CD8-positive, alpha-beta memory T cell (primary cell): ENCODE data around the gene PXN. TPM values are rescaled to one million over a fixed set of nuclear protein-coding genes. Genes with fewer than 3 reads are reported as not detected.
"Not testable (repeated sequence)": the region's sequence is repeated elsewhere in the genome, so short reads cannot be mapped to it uniquely, and the experiment has no call there.

Experiments
- CTCF ChIA-PET: fragments of 350-600 bp; sonication (Branson Sonifier 250); formaldehyde crosslinking; loops from one replicate; lab custom pipeline; 2021; ENCODE audit warnings: antibody characterized with exemption; lab: Charles Lee
- POLR2A ChIA-PET: fragments of 350-600 bp; sonication (Branson Sonifier 250); formaldehyde crosslinking; loops from one replicate; lab custom pipeline; 2021; ENCODE audit warnings: antibody characterized with exemption; lab: Charles Lee
- DNase-seq, 5 donors: peaks; one replicate each; pipeline versions ENCODE4 v3.0.0 to v3.0.0-alpha.2; 2020 to 2022; ENCODE audit warnings: mixed read lengths in 1 of 5
- H3K27ac ChIP-seq: one replicate; pipeline ENCODE4 v1.7.0; 2013; ENCODE audit warnings: low read depth, mild to moderate bottlenecking, low read length, moderate library complexity
- H3K27me3 ChIP-seq: 2 replicates; pipeline ENCODE4 v1.7.0; 2013; ENCODE audit warnings: low read length, mild to moderate bottlenecking; ENCODE audit not compliant: insufficient read depth, poor library complexity, severe bottlenecking
- H3K36me3 ChIP-seq: 2 replicates; pipeline ENCODE4 v1.7.0; 2013; ENCODE audit warnings: mild to moderate bottlenecking, low read length, moderate library complexity; ENCODE audit not compliant: insufficient read depth
- H3K4me1 ChIP-seq: 2 replicates; pipeline ENCODE4 v1.7.0; 2013; ENCODE audit warnings: mild to moderate bottlenecking, low read length, moderate library complexity; ENCODE audit not compliant: insufficient read depth
- H3K4me3 ChIP-seq: 2 replicates; pipeline ENCODE4 v1.7.0; 2013; ENCODE audit warnings: mild to moderate bottlenecking, low read length
- H3K9me3 ChIP-seq: 2 replicates; pipeline ENCODE4 v1.7.0; 2013; ENCODE audit warnings: mild to moderate bottlenecking, low read length
- H3K27ac Mint-ChIP-seq, 8 donors: one replicate each; pipeline ENCODE4 v1.8.0; 2020 to 2021; ENCODE audit warnings: mixed read lengths in 8 of 8, mild to moderate bottlenecking in 6 of 8, inconsistent platforms in 3 of 8, moderate library complexity in 3 of 8
- H3K27me3 Mint-ChIP-seq, 2 donors: one replicate each; pipeline ENCODE4 v1.8.0; 2020 to 2021; ENCODE audit warnings: mixed read lengths in 2 of 2, mild to moderate bottlenecking in 1 of 2, moderate library complexity in 1 of 2
- H3K36me3 Mint-ChIP-seq, 3 donors: one replicate each; pipeline ENCODE4 v1.8.0; 2020 to 2021; ENCODE audit warnings: mixed read lengths in 3 of 3, inconsistent platforms in 1 of 3, mild to moderate bottlenecking in 1 of 3
- H3K4me1 Mint-ChIP-seq, 3 donors: one replicate each; pipeline ENCODE4 v1.8.0; 2020 to 2021; ENCODE audit warnings: mixed read lengths in 3 of 3, inconsistent platforms in 1 of 3, mild to moderate bottlenecking in 1 of 3
- H3K4me3 Mint-ChIP-seq, 7 donors: one replicate each; pipeline ENCODE4 v1.8.0; 2020 to 2021; ENCODE audit warnings: mixed read lengths in 7 of 7, mild to moderate bottlenecking in 6 of 7, moderate library complexity in 4 of 7, inconsistent platforms in 2 of 7
- H3K9me3 Mint-ChIP-seq, 5 donors: one replicate each; pipeline ENCODE4 v1.8.0; 2020 to 2022; ENCODE audit warnings: mixed read lengths in 5 of 5, mild to moderate bottlenecking in 3 of 5, moderate library complexity in 2 of 5, inconsistent platforms in 1 of 5
- polyA plus RNA-seq: library from polyadenylated mRNA; unstranded; fragments of 300-500 nt; fragmentation: Illumina TruSeq; gene quantifications from one replicate; pipeline ENCODE4 v1.2.3, GENCODE V29; 2021
- total RNA-seq, 2 experiments: library from RNA; stranded (reverse); gene quantifications; one replicate each; pipeline ENCODE4 v1.2.3, GENCODE V29; 2021

Gene PXN
- total and polyA plus RNA-seq, 3 experiments from 2014 or later: 33.7 to 146 (median 35.9) TPM

DNA sequence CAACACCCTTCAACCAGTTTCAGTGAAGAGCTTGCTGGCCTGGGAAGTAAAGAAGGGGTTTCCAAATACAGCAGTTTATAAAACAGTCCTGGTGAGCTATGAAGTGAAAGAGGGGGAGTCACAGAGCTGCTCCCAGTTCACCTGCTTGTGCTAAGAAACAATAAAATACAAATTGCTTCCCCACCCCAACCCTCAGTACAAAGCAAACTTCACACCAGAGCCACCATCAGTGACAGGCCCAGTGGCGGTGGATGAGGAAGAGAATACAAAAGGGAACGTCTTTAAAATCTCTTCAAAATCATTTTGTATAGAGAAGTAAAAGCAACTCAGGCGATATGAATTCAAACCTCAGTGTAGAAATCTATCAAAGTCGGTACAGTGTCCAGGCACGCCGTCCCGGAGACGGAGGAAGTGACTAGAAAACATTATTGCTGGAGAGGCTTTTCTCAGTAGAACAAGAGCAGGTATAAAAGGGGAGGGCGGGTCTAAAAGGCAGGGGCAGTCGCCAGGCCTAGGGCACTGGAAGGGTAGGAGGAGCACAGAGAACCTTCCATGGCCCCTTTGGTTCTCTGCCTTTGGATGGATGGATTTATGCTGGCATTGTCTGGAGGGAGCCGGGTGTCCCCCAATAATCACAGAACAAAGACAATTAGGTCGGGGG lies 54.2 kb downstream of the PXN start:
- Mint-ChIP-seq H3K27me3 (peaks cover 0 to 1% of the 10 kb centered on the region in 2 donors), H3K4me1 (no peaks in the 10 kb centered on the region), H3K27ac (peak overlapping the region in 4 of 8 donors; percentile 53 to 77 (median 68)), H3K9me3 (no peaks in the 10 kb centered on the region), H3K36me3 (peaks cover 5 to 66% (median 6%) of the 10 kb centered on the region in 3 donors), H3K4me3 (peak overlapping the region in 1 of 7 donors; percentile 68)
- CTCF ChIA-PET: interaction anchor here (1.1 to 1.9 kb wide), 2 partner anchors 9 to 17 kb away, joined by 4 to 9 read pairs; partner anchors contain the start of gene RPLP0
- Histone ChIP-seq H3K4me3 (no peak overlapping the region), H3K27me3 (no peaks in the 10 kb centered on the region), H3K36me3 (peaks cover 32% of the 10 kb centered on the region), H3K27ac (no peak overlapping the region), H3K4me1 (no peaks in the 10 kb centered on the region), H3K9me3 (no peaks in the 10 kb centered on the region)
- DNase-seq: no peak
- POLR2A ChIA-PET: interaction anchor here (1.1 to 1.9 kb wide), 2 partner anchors 10 to 16 kb away, joined by 3 to 7 read pairs; partner anchors contain the start of gene RPLP0

DNA sequence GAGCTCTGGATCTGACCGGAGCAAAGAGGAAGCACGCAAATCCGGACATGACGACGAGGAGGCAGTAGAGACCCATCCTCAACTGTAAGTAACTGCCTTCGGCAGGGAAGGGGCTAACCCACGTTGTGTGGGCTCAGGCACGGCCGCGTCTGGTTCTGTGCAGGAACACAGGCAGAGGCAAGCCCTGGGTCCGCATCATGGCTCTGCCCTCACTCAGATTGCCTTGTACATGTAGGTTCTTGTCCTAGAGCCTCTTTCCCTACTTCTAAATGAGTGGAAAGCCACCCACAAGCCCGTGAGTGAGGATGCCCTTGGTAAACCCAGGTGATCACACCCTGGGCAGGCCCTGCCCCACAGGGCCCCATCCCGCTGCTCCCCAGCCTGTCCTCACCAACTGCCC lies 55.7 kb downstream of the PXN start:
- no peaks in the 10 kb centered on the region for H3K27me3 ChIP-seq
- no peak overlapping the region for H3K27ac ChIP-seq
- no peak overlapping the region for H3K4me3 ChIP-seq
- no peaks in the 10 kb centered on the region for H3K4me1 ChIP-seq
- H3K36me3 Mint-ChIP-seq: peaks cover 3 to 58% (median 6%) of the 10 kb centered on the region in 3 donors
- POLR2A ChIA-PET: interaction anchor here (1.9 kb wide), 1 partner anchor 9 kb away, joined by 7 read pairs; the partner anchor contains the start of gene RPLP0
- no peaks in the 10 kb centered on the region for H3K9me3 Mint-ChIP-seq
- peaks cover 0 to 1% of the 10 kb centered on the region in 2 donors for H3K27me3 Mint-ChIP-seq
- no peaks in the 10 kb centered on the region for H3K9me3 ChIP-seq
- no peaks in the 10 kb centered on the region for H3K4me1 Mint-ChIP-seq
- peak overlapping the region in 1 of 7 donors; percentile 61 for H3K4me3 Mint-ChIP-seq
- peaks cover 23% of the 10 kb centered on the region for H3K36me3 ChIP-seq
- H3K27ac Mint-ChIP-seq: peak overlapping the region in 1 of 8 donors; percentile 48
- CTCF ChIA-PET: interaction anchor here (0.7 to 1.9 kb wide), 2 partner anchors 8 to 55 kb away, joined by 4 to 9 read pairs; partner anchors contain the start of genes PXN and RPLP0
- DNase-seq: no peak

DNA sequence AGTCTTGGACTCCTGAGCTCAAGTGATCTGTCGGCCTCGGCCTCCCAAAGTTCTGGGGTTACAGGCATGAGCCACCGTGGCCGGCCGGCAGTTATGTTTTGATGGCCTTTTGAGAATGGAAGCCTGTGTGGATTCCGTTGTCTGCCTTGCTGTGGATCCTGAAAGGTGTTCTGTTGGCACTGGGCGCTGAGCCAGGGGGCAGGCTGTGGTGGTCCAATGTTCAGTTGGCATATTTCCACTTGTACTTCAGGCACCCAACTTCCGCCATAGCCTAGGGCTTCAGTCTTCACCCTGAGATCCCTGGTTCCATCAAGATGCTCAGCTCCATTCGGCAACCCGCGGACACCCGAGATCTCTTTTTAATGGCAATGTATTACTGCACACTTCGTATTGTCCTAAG lies 58.3 kb downstream of the PXN start:
- CTCF ChIA-PET: interaction anchor here (1.6 to 1.8 kb wide), 2 partner anchors 21 to 95 kb away, joined by 3 to 6 read pairs; partner anchors contain the start of gene SIRT4
- Mint-ChIP-seq H3K9me3 (no peaks in the 10 kb centered on the region), H3K27ac (no peak overlapping the region), H3K36me3 (peaks cover 3 to 33% (median 6%) of the 10 kb centered on the region in 3 donors), H3K4me3 (no peak overlapping the region), H3K27me3 (peaks cover 0 to under 1% of the 10 kb centered on the region in 2 donors), H3K4me1 (peaks cover under 1 to 2% (median 1%) of the 10 kb centered on the region in 3 donors)
- peaks cover 13% of the 10 kb centered on the region for H3K36me3 ChIP-seq
- POLR2A ChIA-PET: no interaction called here
- no peak overlapping the region for H3K27ac ChIP-seq
- H3K4me3 ChIP-seq: no peak overlapping the region
- H3K9me3 ChIP-seq: no peaks in the 10 kb centered on the region
- peaks cover 3% of the 10 kb centered on the region for H3K4me1 ChIP-seq
- no peaks in the 10 kb centered on the region for H3K27me3 ChIP-seq
- no peak for DNase-seq

- H3K27ac Mint-ChIP-seq: peak overlapping the region in 3 of 8 donors; percentile 27 to 80 (median 57)
- POLR2A ChIA-PET: not testable (repeated sequence)
- CTCF ChIA-PET: interaction anchor here (1.6 to 1.8 kb wide), 2 partner anchors 22 to 95 kb away, joined by 3 to 6 read pairs; partner anchors contain the start of gene SIRT4
Measured at GRCh38 chr12:120206781-120207180, 58.7 kb downstream of the PXN start.

DNA sequence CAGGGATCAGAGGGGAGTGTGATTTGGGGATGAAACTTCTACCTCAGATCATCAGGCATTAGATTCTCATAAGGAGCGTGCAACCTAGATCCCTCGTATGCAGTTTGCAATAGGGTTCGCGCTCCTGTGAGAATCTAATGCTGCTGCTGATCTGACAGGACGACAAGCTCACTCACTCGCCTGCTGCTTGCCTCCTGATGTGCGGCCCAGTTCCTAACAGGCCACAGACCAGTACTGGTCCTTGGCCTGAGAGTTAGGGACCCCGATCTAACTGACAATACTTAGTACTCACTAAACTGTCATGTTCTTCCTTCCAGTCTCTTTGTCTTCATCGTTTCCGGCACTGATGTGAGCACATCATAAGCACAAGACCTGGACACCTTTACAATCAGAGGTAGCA lies 59.3 kb downstream of the PXN start:
- Mint-ChIP-seq H3K36me3 (peaks cover under 1 to 25% (median 1%) of the 10 kb centered on the region in 3 donors), H3K4me3 (peak overlapping the region in 1 of 7 donors; percentile 33), H3K27ac (peak overlapping the region in 3 of 8 donors; percentile 27 to 80 (median 57)), H3K4me1 (peaks cover 3 to 7% (median 6%) of the 10 kb centered on the region in 3 donors), H3K27me3 (no peaks in the 10 kb centered on the region), H3K9me3 (no peaks in the 10 kb centered on the region)
- ChIA-PET CTCF (interaction anchor here (1.6 to 1.8 kb wide), 2 partner anchors 22 to 96 kb away, joined by 3 to 6 read pairs; partner anchors contain the start of gene SIRT4), POLR2A (no interaction called here)
- no peaks in the 10 kb centered on the region for H3K9me3 ChIP-seq
- DNase-seq: no peak
- peaks cover 3% of the 10 kb centered on the region for H3K36me3 ChIP-seq
- H3K4me1 ChIP-seq: peaks cover 6% of the 10 kb centered on the region
- no peaks in the 10 kb centered on the region for H3K27me3 ChIP-seq
- no peak overlapping the region for H3K27ac ChIP-seq
- H3K4me3 ChIP-seq: no peak overlapping the region

More at GRCh38 chr12:120206781-120207180, 58.7 kb downstream of the PXN start:
- H3K4me3 ChIP-seq, H3K4me1 Mint-ChIP-seq, H3K36me3 ChIP-seq, H3K4me1 ChIP-seq, H3K27ac ChIP-seq, DNase-seq, H3K9me3 ChIP-seq, H3K27me3 Mint-ChIP-seq, H3K27me3 ChIP-seq, H3K9me3 Mint-ChIP-seq: not testable (repeated sequence)
- H3K36me3 Mint-ChIP-seq: peaks cover 3 to 30% (median 6%) of the 10 kb centered on the region in 3 donors
- H3K4me3 Mint-ChIP-seq: peak overlapping the region in 1 of 7 donors; percentile 12

- DNase-seq: no peak
- H3K27ac Mint-ChIP-seq: no peak overlapping the region
- peak overlapping the region in 1 of 7 donors; percentile 32 for H3K4me3 Mint-ChIP-seq
- peaks cover 0 to 27% (median 2%) of the 10 kb centered on the region in 3 donors for H3K36me3 Mint-ChIP-seq
- Histone ChIP-seq H3K27ac (no peak overlapping the region), H3K27me3 (no peaks in the 10 kb centered on the region), H3K36me3 (peaks cover 9% of the 10 kb centered on the region), H3K9me3 (no peaks in the 10 kb centered on the region), H3K4me1 (peaks cover 18% of the 10 kb centered on the region), H3K4me3 (no peak overlapping the region)
- ChIA-PET CTCF (interaction anchor here (3.9 to 5.3 kb wide), 2 partner anchors 25 to 62 kb away, joined by 43 to 69 read pairs; partner anchors contain the start of gene PXN), POLR2A (no interaction called here)
- no peaks in the 10 kb centered on the region for H3K9me3 Mint-ChIP-seq
- H3K4me1 Mint-ChIP-seq: peaks cover 16 to 28% (median 22%) of the 10 kb centered on the region in 3 donors
- peaks cover 0 to 1% of the 10 kb centered on the region in 2 donors for H3K27me3 Mint-ChIP-seq
Measured at GRCh38 chr12:120204171-120204570, 61.4 kb downstream of the PXN start.

GRCh38 chr12:120200364-120200800 lies 65.1 kb downstream of the PXN start:
- Mint-ChIP-seq H3K4me3 (peak overlapping the region; percentile 85 to 99 (median 98)), H3K36me3 (peaks cover 0 to 49% (median 9%) of the 10 kb centered on the region in 3 donors), H3K9me3 (no peaks in the 10 kb centered on the region), H3K4me1 (peaks cover 31 to 45% (median 38%) of the 10 kb centered on the region in 3 donors), H3K27ac (peak overlapping the region; percentile 89 to 99 (median 96)), H3K27me3 (peaks cover 0 to 1% of the 10 kb centered on the region in 2 donors)
- H3K9me3 ChIP-seq: no peaks in the 10 kb centered on the region
- POLR2A ChIA-PET: interaction anchor here (0.7 to 2.8 kb wide), 12 partner anchors 10 to 117 kb away, joined by 3 to 79 read pairs (median 8); partner anchors contain the start of genes PXN, RAB35, RNU4-1 and RNU4-2
- DNase-seq: no peak
- peaks cover 41% of the 10 kb centered on the region for H3K36me3 ChIP-seq
- peak overlapping the region; percentile 99 for H3K4me3 ChIP-seq
- peaks cover 40% of the 10 kb centered on the region for H3K4me1 ChIP-seq
- CTCF ChIA-PET: interaction anchor here (0.6 to 5.3 kb wide), 12 partner anchors 20 to 211 kb away, joined by 3 to 69 read pairs (median 5); partner anchors contain the start of genes BICDL1, PXN, RAB35 and RNU4-1
- H3K27ac ChIP-seq: peak overlapping the region; percentile 86
- H3K27me3 ChIP-seq: no peaks in the 10 kb centered on the region
